A673 (cell line): ENCODE data around the gene ELOB. TPM values are rescaled to one million over a fixed set of nuclear protein-coding genes. Genes with fewer than 3 reads are reported as not detected.
A peak's percentile ranks its signal among the peaks of the same experiment; 100 is the strongest.

ENCODE experiments used
- BruUV-seq: library from RNA; stranded (reverse); fragments of 400-500 nt; replicated peaks from 2 replicates; lab custom pipeline; 2021; lab: Mats Ljungman, UMichigan
- CTCF ChIA-PET: fragments of 300-600 bp; sonication (Branson Sonifier 250); formaldehyde crosslinking; loops from one replicate; lab custom pipeline; 2022; ENCODE audit warnings: antibody characterized with exemption; lab: Charles Lee
- POLR2A ChIA-PET: fragments of 300-600 bp; sonication (Branson Sonifier 250); formaldehyde crosslinking; loops from one replicate; lab custom pipeline; 2022; ENCODE audit warnings: antibody characterized with exemption; ENCODE audit not compliant: low non-redundant PET; lab: Charles Lee
- DNase-seq: peaks from one replicate; pipeline ENCODE4 v3.0.0-alpha.2; 2015; ENCODE audit warnings: low spot score
- H3K27ac ChIP-seq: fragments of 200-600 bp; sonication (generic); 2 replicates; pipeline ENCODE4 v1.5.1; 2016; ENCODE audit warnings: mixed run types, low read depth, mild to moderate bottlenecking, mixed read lengths, antibody characterized with exemption, low read length; ENCODE audit not compliant: poor library complexity, severe bottlenecking
- H3K27me3 ChIP-seq: fragments of 200-600 bp; sonication (generic); replicated peaks from 2 replicates; pipeline ENCODE4 v1.6.1; 2017; ENCODE audit warnings: mixed run types, low read depth, mild to moderate bottlenecking, mixed read lengths, antibody characterized with exemption, low read length; ENCODE audit not compliant: insufficient read depth, poor library complexity
- H3K36me3 ChIP-seq: fragments of 200-600 bp; sonication (generic); 2 replicates; pipeline ENCODE4 v1.6.1; 2016; ENCODE audit warnings: mixed run types, mild to moderate bottlenecking, mixed read lengths, antibody characterized with exemption, low read length; ENCODE audit not compliant: insufficient read depth, poor library complexity, severe bottlenecking
- H3K4me1 ChIP-seq: fragments of 200-600 bp; sonication (generic); 2 replicates; pipeline ENCODE4 v1.6.1; 2017; ENCODE audit warnings: mixed run types, mild to moderate bottlenecking, mixed read lengths, antibody characterized with exemption, low read length; ENCODE audit not compliant: insufficient read depth, poor library complexity, severe bottlenecking
- H3K4me3 ChIP-seq: fragments of 200-600 bp; sonication (generic); 2 replicates; pipeline ENCODE4 v1.5.1; 2016; ENCODE audit warnings: low read depth, mixed run types, mild to moderate bottlenecking, mixed read lengths, low read length; ENCODE audit not compliant: poor library complexity, severe bottlenecking
- H3K9me3 ChIP-seq: fragments of 200-600 bp; sonication (generic); 2 replicates; pipeline ENCODE4 v1.6.1; 2016; ENCODE audit warnings: mixed run types, low read depth, mild to moderate bottlenecking, mixed read lengths, antibody characterized with exemption, low read length; ENCODE audit not compliant: poor library complexity, severe bottlenecking
- CTCF ChIP-seq: fragments of 300-800, 200-600 bp; sonication (generic); conservative IDR thresholded peaks from 2 replicates; pipeline ENCODE4 v1.5.1; 2017; ENCODE audit warnings: low read depth, mild to moderate bottlenecking, antibody characterized with exemption, low read length, moderate library complexity, mixed read lengths
- EZH2 ChIP-seq: fragments of 200-600 bp; sonication (generic); IDR thresholded peaks from 2 replicates; pipeline ENCODE4 v1.6.1; 2017; ENCODE audit warnings: borderline replicate concordance, low read depth, mild to moderate bottlenecking, mixed read lengths, antibody characterized with exemption, low read length; ENCODE audit not compliant: poor library complexity, severe bottlenecking
- intact Hi-C: fragments of 100-400 bp; cut with micrococcal nuclease; formaldehyde crosslinking; loops from one replicate; pipeline ENCODE4 v1.10.0; 2022; ENCODE audit not compliant: unreplicated experiment
- total RNA-seq: library from RNA; stranded (reverse); gene quantifications from 2 replicates; pipeline ENCODE4 v1.2.3, GENCODE V29; 2021

ELOB gene
- total RNA-seq, 1 experiment from 2014 or later: 188 TPM

DNA sequence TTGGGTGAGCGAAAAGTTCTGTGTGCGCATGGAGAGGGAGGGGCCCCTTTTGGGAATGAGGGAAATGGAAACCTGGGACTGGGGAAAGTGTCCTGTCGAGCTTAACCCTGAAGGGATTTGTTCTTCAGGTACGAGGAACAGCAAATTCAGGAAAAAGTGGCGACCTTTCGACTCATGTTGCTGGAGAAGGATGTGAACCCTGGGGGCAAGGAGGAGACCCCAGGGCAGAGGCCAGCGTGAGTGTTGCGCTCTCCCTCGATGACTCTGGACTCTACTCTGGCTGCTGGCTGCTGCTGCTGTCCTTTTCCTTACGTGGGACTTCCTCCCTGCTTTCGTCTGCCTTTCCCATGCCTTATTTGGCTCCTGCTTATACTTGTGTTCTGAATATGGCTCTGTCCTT is 19.7 kb downstream of the ELOB start:
- BruUV-seq: no TSS peak
- H3K9me3 ChIP-seq: no peaks in the 10 kb centered on the region
- peaks cover 82% of the 10 kb centered on the region for H3K36me3 ChIP-seq
- no peak overlapping the region for H3K27ac ChIP-seq
- POLR2A ChIA-PET: interaction anchor here (0.7 kb wide), 1 partner anchor 55 kb away, joined by 3 read pairs; no protein-coding TSS in a partner anchor
- intact Hi-C loops: no loop called here
- H3K4me1 ChIP-seq: peaks cover 16% of the 10 kb centered on the region
- CTCF ChIA-PET: no interaction called here
- H3K27me3 ChIP-seq: no peaks in the 10 kb centered on the region
- DNase-seq: no peak
- TF ChIP-seq EZH2 (no peak), CTCF (no peak)
- no peak overlapping the region for H3K4me3 ChIP-seq

GRCh38 chr16:2756288-2757015 is 20.6 kb downstream of the ELOB start:
- ChIA-PET POLR2A (no interaction called here), CTCF (no interaction called here)
- DNase-seq: no peak
- H3K9me3 ChIP-seq: no peaks in the 10 kb centered on the region
- TF ChIP-seq CTCF (no peak), EZH2 (no peak)
- intact Hi-C loops: no loop called here
- BruUV-seq: no TSS peak
- peaks cover 73% of the 10 kb centered on the region for H3K36me3 ChIP-seq
- no peak overlapping the region for H3K4me3 ChIP-seq
- H3K27me3 ChIP-seq: no peaks in the 10 kb centered on the region
- H3K27ac ChIP-seq: no peak overlapping the region
- H3K4me1 ChIP-seq: peaks cover 22% of the 10 kb centered on the region

DNA sequence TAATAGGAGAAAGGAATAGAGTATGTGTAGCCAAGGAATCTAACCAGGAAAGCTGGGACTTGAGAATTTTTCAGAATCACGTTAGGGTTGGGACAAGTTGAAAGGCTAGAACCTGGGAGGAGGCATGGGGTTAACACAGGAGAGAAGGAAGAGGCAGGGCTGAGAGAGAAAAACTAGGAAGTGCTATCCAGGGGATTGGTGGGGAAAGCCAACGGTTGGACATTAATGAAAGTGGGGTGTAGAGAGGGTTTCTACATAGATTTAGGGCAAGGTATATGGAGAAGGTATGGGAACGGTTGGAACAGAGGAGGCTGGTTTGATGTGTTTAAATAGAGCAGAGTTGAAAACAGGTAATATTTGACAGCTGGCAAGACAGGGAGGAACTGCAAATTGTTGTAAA is 21.9 kb downstream of the ELOB start:
- no peak for TF ChIP-seq CTCF
- TF ChIP-seq EZH2: no peak
- Histone ChIP-seq H3K4me1 (peaks cover 32% of the 10 kb centered on the region), H3K36me3 (peaks cover 61% of the 10 kb centered on the region), H3K27ac (peak overlapping the region; percentile 58), H3K27me3 (no peaks in the 10 kb centered on the region), H3K4me3 (peak overlapping the region; percentile 97), H3K9me3 (no peaks in the 10 kb centered on the region)
- ChIA-PET POLR2A (no interaction called here), CTCF (no interaction called here)
- BruUV-seq: no TSS peak
- intact Hi-C loops: no loop called here
- DNase-seq: no peak
